Tibial nerve (tissue), 4 donors: ENCODE measurements around the gene STX12. TPM values are rescaled to one million over a fixed set of nuclear protein-coding genes. Genes with fewer than 3 reads are reported as not detected.

ENCODE experiments used
- DNase-seq, 2 donors: peaks; one replicate each; pipeline ENCODE4 v3.0.0-alpha.2; 2019; ENCODE audit warnings: low spot score in 2 of 2
- H3K27ac ChIP-seq, 4 donors: fragments of 200-600 bp; sonication (generic) in 3 of 4; one replicate each; pipeline ENCODE4 v1.5.1; 2017 to 2019; ENCODE audit warnings: mild to moderate bottlenecking in 1 of 4
- H3K27me3 ChIP-seq, 2 donors: fragments of 200-600 bp; sonication (generic) in 1 of 2; one replicate each; pipeline versions ENCODE4 v1.5.1 to v1.6.0; 2017 to 2019
- H3K36me3 ChIP-seq, 3 donors: fragments of 200-600 bp; sonication (generic); one replicate each; pipeline ENCODE4 v1.5.1; 2018 to 2019
- H3K4me1 ChIP-seq, 4 donors: fragments of 200-600 bp; sonication (generic) in 3 of 4; one replicate each; pipeline ENCODE4 v1.5.1; 2017 to 2019
- H3K4me3 ChIP-seq, 4 donors: fragments of 200-600 bp; sonication (generic) in 3 of 4; one replicate each; pipeline ENCODE4 v1.5.1; 2017 to 2019; ENCODE audit warnings: mild to moderate bottlenecking in 1 of 4, moderate library complexity in 1 of 4
- H3K9me3 ChIP-seq, 4 donors: fragments of 200-600 bp; sonication (generic) in 3 of 4; one replicate each; pipeline ENCODE4 v1.5.1; 2017 to 2019
- EP300 ChIP-seq, 2 donors: sonication (generic); formaldehyde crosslinking; IDR thresholded peaks; one replicate each; pipeline ENCODE4 v1.6.1; 2017; ENCODE audit warnings: antibody characterized with exemption in 2 of 2, mild to moderate bottlenecking in 1 of 2
- POLR2A ChIP-seq, 2 donors: fragments of 450-650 bp; IDR thresholded peaks; one replicate each; pipeline ENCODE4 v1.6.1; 2017; ENCODE audit warnings: antibody characterized with exemption in 2 of 2, mild to moderate bottlenecking in 2 of 2, moderate library complexity in 2 of 2
- WGBS, 2 donors: methylation state at CpG; one replicate each; pipeline ENCODE4 v1.1.5; 2018; 5-methylcytosine and 5-hydroxymethylcytosine counted together
- total RNA-seq, 4 donors: library from RNA; depleted of rRNA; stranded (reverse); fragments of >200 nt; gene quantifications; one replicate each; pipeline ENCODE4 v1.1.0, GENCODE V29; 2016
- TF ChIP-seq, protein P1 (sequence below), 5 experiments: fragments of 200-600 bp in 3 of 5; fragments of 450-650 bp in 2 of 5; sonication (generic) in 3 of 5; IDR thresholded peaks; one replicate each; pipeline ENCODE4 v1.5.1; 2016 to 2019; ENCODE audit warnings: antibody characterized with exemption in 5 of 5, mild to moderate bottlenecking in 3 of 5, moderate library complexity in 2 of 5

The STX12 gene
- total RNA-seq, 4 donors from 2014 or later = 51.6 to 71.0 (median 66.9) TPM

DNA sequence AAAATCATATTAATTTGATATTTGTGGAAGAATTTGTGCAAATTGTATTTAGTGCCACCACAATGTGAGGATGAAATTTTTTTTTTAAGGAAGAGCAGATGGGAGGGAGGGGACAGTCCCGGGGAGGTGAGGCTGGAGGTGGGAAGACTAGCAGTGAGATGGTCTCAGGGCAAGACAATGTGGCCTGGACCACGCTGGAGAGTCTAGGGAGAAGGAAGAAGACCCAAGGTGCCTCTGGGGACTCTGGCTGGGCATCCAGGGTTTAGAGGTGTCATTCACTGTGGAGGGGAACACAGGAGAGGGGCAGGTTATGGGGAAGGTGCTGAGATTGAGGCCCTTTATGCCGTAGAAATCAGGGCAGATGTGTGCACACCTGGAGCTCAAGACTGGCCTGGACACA, 89.0 kb downstream of the STX12 start:
- TF ChIP-seq EP300 (IDR thresholded peaks at IDR 0.05) (no peak), POLR2A (IDR thresholded peaks at IDR 0.05) (no peak)
- TF ChIP-seq, protein P1, sequence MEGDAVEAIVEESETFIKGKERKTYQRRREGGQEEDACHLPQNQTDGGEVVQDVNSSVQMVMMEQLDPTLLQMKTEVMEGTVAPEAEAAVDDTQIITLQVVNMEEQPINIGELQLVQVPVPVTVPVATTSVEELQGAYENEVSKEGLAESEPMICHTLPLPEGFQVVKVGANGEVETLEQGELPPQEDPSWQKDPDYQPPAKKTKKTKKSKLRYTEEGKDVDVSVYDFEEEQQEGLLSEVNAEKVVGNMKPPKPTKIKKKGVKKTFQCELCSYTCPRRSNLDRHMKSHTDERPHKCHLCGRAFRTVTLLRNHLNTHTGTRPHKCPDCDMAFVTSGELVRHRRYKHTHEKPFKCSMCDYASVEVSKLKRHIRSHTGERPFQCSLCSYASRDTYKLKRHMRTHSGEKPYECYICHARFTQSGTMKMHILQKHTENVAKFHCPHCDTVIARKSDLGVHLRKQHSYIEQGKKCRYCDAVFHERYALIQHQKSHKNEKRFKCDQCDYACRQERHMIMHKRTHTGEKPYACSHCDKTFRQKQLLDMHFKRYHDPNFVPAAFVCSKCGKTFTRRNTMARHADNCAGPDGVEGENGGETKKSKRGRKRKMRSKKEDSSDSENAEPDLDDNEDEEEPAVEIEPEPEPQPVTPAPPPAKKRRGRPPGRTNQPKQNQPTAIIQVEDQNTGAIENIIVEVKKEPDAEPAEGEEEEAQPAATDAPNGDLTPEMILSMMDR (IDR thresholded peaks at IDR 0.05) = no peak
- Histone ChIP-seq H3K36me3 (no peaks in the 10 kb centered on the region), H3K27ac (peak overlapping the region in 2 of 4 donors; percentile 78), H3K9me3 (no peaks in the 10 kb centered on the region), H3K4me3 (no peak overlapping the region), H3K4me1 (peaks cover 0 to 15% (median 7%) of the 10 kb centered on the region in 4 donors), H3K27me3 (no peaks in the 10 kb centered on the region)
- no peak for DNase-seq
- 84 to 87% methylated on average over 3 of the region's 3 CpGs for WGBS, 2 donors

DNA sequence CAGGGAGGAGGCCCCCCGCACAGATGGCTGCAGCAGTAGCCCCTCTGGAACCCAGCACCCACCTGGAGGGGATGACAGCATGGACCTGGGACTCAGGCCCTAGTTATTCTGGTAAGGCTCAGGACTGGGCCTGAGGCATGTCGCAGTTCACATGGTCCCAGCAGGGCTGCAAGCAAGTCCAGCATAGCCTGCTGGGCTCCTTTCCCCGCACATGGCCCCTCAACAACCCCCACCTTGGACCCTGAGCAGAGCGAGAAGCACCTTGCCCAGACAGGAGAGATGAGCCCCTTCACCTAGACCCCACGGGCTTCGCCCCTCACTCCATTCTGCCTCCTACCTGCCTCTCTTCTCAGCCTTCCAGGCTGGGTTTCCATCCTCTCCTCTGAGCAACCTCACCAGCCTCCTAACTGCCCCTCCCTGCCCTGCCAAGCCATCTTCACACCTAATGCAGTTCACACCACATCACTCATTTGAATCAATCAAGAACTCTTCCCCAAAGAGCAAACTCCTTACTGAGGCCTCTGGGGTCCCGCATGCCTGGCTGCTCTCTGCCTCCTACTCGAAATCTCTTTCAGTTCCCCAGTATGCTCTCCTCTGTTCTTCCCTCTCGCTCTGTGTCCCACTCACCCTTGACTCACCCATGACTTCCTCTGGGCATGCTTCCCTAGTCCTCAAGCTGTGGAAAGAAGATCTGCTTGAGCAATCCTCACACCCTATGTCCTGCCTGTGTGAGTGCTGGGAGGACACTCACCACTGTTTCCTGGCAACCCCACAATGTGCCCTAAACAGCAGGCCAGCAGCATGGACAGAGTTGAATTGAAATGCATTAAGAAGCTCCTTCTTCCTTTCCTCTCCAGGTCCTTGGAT, 89.9 kb downstream of the STX12 start:
- 69 to 76% methylated on average over 8 to 9 of the region's 9 CpGs for WGBS, 2 donors
- peak overlapping the region in 3 of 4 donors; percentile 67 to 78 (median 78) for H3K27ac ChIP-seq

DNA sequence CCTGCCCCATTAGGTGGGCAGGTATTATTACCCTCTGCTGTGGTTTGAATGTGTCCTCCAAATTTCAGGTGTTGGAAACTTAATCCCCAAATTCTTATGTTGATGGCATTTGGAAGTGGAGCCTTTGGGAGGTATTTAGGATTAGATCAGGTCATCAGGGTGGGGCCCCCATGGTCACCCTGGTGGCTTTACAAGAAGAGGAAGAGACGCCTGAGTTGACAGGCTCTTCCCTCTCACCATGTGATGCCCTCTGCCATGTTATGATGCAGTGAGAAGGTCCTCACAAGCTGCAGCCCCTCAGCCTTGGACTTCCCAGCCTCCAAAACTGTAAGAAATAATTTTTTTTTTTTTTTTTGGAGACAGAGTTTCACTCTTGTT, 90.5 kb downstream of the STX12 start:
- Histone ChIP-seq H3K9me3 (no peaks in the 10 kb centered on the region), H3K27ac (peak overlapping the region in 3 of 4 donors; percentile 55 to 78 (median 57)), H3K27me3 (no peaks in the 10 kb centered on the region), H3K4me3 (no peak overlapping the region), H3K4me1 (peaks cover 0 to 12% (median 3%) of the 10 kb centered on the region in 4 donors), H3K36me3 (no peaks in the 10 kb centered on the region)
- TF ChIP-seq POLR2A (IDR thresholded peaks at IDR 0.05) (no peak), EP300 (IDR thresholded peaks at IDR 0.05) (no peak)
- TF ChIP-seq, protein P1 (IDR thresholded peaks at IDR 0.05) = no peak
- DNase-seq = no peak
- 69 to 79% methylated on average over 1 of the region's 1 CpG for WGBS, 2 donors

More for the DNA sequence above, 89.9 kb downstream of the STX12 start:
- Histone ChIP-seq H3K9me3 (no peaks in the 10 kb centered on the region), H3K4me1 (peaks cover 0 to 15% (median 6%) of the 10 kb centered on the region in 4 donors), H3K4me3 (no peak overlapping the region), H3K27me3 (no peaks in the 10 kb centered on the region), H3K36me3 (no peaks in the 10 kb centered on the region)
- peak in 1 of 2 donors; percentile 74 for DNase-seq
- TF ChIP-seq, protein P1 (IDR thresholded peaks at IDR 0.05) = no peak
- peak; percentile 68 to 87 for TF ChIP-seq EP300 (IDR thresholded peaks at IDR 0.05)
- TF ChIP-seq POLR2A (IDR thresholded peaks at IDR 0.05) = peak in 1 of 2 donors; percentile 18

DNA sequence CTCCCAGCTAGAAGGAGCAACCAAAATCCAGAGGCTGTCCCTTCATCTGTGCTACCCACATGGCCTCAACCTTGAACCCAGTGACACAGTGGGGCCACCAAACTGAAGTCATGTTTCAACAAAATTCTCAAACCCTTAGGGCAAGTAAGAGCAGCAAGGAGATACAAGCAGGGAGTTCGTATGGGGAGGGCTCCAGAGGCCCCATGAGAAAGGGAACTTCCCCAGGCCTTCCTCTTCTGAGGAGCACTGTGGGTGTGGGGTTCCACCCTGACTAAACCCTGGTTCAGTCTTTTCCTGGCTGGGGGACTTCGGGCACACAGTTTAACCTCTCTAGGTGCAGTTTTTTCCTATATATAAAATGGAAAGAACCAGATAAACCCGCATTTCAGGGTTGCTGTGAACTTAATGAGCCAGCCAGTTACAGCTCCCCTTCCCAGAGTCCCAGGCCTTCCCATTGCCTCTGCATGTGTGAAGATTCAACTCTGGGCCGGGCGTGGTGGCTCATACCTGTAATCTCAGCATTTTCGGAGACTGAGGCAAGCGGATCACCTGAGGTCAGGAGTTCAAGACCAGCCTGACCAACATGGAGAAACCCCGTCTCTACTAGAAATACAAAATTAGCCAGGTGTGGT, 91.4 kb downstream of the STX12 start:
- no peak overlapping the region for H3K4me3 ChIP-seq
- H3K9me3 ChIP-seq = no peaks in the 10 kb centered on the region
- peak overlapping the region in 3 of 4 donors; percentile 55 to 78 (median 57) for H3K27ac ChIP-seq
- no peaks in the 10 kb centered on the region for H3K36me3 ChIP-seq
- TF ChIP-seq EP300 (IDR thresholded peaks at IDR 0.05) = peak in 1 of 2 donors; percentile 21
- no peak for TF ChIP-seq POLR2A (IDR thresholded peaks at IDR 0.05)
- no peaks in the 10 kb centered on the region for H3K27me3 ChIP-seq
- whole genome bisulfite sequencing, 2 donors = 78 to 84% methylated on average over 8 of the region's 8 CpGs
- H3K4me1 ChIP-seq = peaks cover 0 to 18% (median 2%) of the 10 kb centered on the region in 4 donors
- DNase-seq = no peak

DNA sequence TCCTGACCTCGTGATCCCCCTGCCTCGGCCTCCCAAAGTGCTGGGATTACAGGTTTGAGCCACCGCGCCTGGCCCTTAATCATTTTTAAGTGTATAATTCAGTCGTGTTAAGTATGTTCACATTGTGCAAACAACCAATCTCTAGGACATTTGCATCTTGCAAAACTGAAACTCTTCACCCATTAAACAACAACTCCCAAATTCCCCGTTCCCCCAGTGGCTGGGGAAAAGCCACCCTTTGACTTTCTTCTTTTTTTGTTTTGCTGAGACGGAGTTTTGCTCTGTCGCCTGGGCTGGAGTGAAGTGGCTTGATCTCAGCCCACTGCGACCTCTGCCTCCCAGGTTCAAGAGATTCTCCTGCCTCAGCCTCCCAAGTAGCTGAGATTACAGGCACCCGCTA, 92.8 kb downstream of the STX12 start:
- 90 to 91% methylated on average over 10 of the region's 10 CpGs for WGBS, 2 donors
- no peaks in the 10 kb centered on the region for H3K9me3 ChIP-seq
- no peak for TF ChIP-seq EP300 (IDR thresholded peaks at IDR 0.05)
- TF ChIP-seq POLR2A (IDR thresholded peaks at IDR 0.05) = no peak
- TF ChIP-seq, protein P1 (IDR thresholded peaks at IDR 0.05) = no peak
- no peak overlapping the region for H3K4me3 ChIP-seq
- H3K4me1 ChIP-seq = peaks cover 0 to 23% (median 2%) of the 10 kb centered on the region in 4 donors
- H3K27me3 ChIP-seq = no peaks in the 10 kb centered on the region
- no peak for DNase-seq
- H3K36me3 ChIP-seq = no peaks in the 10 kb centered on the region
- H3K27ac ChIP-seq = no peak overlapping the region
